Prostate gland (tissue), 2 donors: ENCODE measurements around the gene ATXN7. TPM values are rescaled to one million over a fixed set of nuclear protein-coding genes. Genes with fewer than 3 reads are reported as not detected.

Source experiments
- DNase-seq: peaks from one replicate; pipeline ENCODE4 v3.0.0-alpha.2; 2019; ENCODE audit warnings: low spot score
- H3K27ac ChIP-seq, 2 donors: fragments of 200-600 bp; sonication (generic); 2 replicates each; pipeline ENCODE4 v1.5.1; 2017 to 2019
- H3K27me3 ChIP-seq: fragments of 200-600 bp; sonication (generic); replicated peaks from 2 replicates; pipeline ENCODE4 v1.5.1; 2019; ENCODE audit not compliant: insufficient read depth
- H3K36me3 ChIP-seq, 2 donors: fragments of 200-600 bp; sonication (generic); 1 replicate in 1 of 2; 2 replicates in 1 of 2; pipeline versions ENCODE4 v1.5.1 to v1.8.1; 2017 to 2019
- H3K4me1 ChIP-seq: fragments of 200-600 bp; sonication (generic); replicated peaks from 2 replicates; pipeline ENCODE4 v1.5.1; 2019
- H3K4me3 ChIP-seq, 2 donors: fragments of 200-600 bp; sonication (generic); 2 replicates each; pipeline ENCODE4 v1.5.1; 2017 to 2019
- H3K9me3 ChIP-seq: fragments of 200-600 bp; sonication (generic); 2 replicates; pipeline ENCODE4 v1.5.1; 2017
- POLR2A ChIP-seq: fragments of 450-650 bp; IDR thresholded peaks from one replicate; pipeline ENCODE4 v1.6.1; 2016; ENCODE audit warnings: antibody characterized with exemption, mild to moderate bottlenecking
- POLR2AphosphoS5 ChIP-seq: sonication (generic); formaldehyde crosslinking; IDR thresholded peaks from one replicate; pipeline ENCODE4 v1.6.1; 2017; ENCODE audit warnings: antibody characterized with exemption
- WGBS: methylation state at CpG from one replicate; pipeline ENCODE4 v1.1.5; 2018; 5-methylcytosine and 5-hydroxymethylcytosine counted together
- intact Hi-C: fragments of 100-400 bp; cut with DNase I; formaldehyde crosslinking; loops from one replicate; pipeline ENCODE4 v1.14.2; 2022
- total RNA-seq, 2 donors: library from RNA; depleted of rRNA; stranded (reverse); fragments of >200 nt; gene quantifications; one replicate each; pipeline ENCODE4 v1.1.0, GENCODE V29; 2016
- TF ChIP-seq, protein P1 (sequence below), 4 experiments: fragments of 200-600 bp in 2 of 4; fragments of 450-650 bp in 2 of 4; sonication (generic) in 2 of 4; IDR thresholded peaks; 1 replicate in 3 of 4; 2 replicates in 1 of 4; pipeline ENCODE4 v1.5.1; 2016 to 2019; ENCODE audit warnings: antibody characterized with exemption in 4 of 4, mild to moderate bottlenecking in 2 of 4, moderate library complexity in 2 of 4

The ATXN7 gene
- total RNA-seq, 2 donors from 2014 or later: 18.0 to 30.8 TPM

DNA sequence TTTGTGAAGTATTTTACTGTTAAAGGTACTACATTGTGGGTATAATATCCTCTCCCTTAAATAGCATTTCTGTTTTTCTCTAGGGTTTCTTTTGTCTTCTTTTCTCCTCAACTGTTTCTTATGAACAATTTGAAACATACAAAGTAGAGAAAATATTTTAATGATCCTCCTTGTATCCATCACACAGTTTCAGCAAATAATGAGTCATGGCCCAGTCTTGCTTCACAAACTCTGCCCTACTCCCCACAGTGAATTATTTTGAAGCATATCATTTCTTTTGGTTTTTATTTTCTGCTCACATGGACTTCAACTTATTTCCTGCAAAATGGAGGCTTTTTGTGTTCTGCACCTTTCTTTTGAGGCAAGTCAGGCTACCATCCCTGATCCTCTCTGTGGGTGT is 54.7 kb downstream of the ATXN7 start:
- intact Hi-C loops: no loop called here
- TF ChIP-seq, protein P1, sequence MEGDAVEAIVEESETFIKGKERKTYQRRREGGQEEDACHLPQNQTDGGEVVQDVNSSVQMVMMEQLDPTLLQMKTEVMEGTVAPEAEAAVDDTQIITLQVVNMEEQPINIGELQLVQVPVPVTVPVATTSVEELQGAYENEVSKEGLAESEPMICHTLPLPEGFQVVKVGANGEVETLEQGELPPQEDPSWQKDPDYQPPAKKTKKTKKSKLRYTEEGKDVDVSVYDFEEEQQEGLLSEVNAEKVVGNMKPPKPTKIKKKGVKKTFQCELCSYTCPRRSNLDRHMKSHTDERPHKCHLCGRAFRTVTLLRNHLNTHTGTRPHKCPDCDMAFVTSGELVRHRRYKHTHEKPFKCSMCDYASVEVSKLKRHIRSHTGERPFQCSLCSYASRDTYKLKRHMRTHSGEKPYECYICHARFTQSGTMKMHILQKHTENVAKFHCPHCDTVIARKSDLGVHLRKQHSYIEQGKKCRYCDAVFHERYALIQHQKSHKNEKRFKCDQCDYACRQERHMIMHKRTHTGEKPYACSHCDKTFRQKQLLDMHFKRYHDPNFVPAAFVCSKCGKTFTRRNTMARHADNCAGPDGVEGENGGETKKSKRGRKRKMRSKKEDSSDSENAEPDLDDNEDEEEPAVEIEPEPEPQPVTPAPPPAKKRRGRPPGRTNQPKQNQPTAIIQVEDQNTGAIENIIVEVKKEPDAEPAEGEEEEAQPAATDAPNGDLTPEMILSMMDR (IDR thresholded peaks at IDR 0.05): no peak
- TF ChIP-seq POLR2A: no peak
- no peak for TF ChIP-seq POLR2AphosphoS5
- H3K27me3 ChIP-seq: no peaks in the 10 kb centered on the region
- DNase-seq: no peak
- H3K27ac ChIP-seq: no peak overlapping the region
- H3K36me3 ChIP-seq: no peaks in the 10 kb centered on the region
- no peak overlapping the region for H3K4me3 ChIP-seq
- H3K4me1 ChIP-seq: peaks cover 1% of the 10 kb centered on the region
- H3K9me3 ChIP-seq: no peaks in the 10 kb centered on the region

DNA sequence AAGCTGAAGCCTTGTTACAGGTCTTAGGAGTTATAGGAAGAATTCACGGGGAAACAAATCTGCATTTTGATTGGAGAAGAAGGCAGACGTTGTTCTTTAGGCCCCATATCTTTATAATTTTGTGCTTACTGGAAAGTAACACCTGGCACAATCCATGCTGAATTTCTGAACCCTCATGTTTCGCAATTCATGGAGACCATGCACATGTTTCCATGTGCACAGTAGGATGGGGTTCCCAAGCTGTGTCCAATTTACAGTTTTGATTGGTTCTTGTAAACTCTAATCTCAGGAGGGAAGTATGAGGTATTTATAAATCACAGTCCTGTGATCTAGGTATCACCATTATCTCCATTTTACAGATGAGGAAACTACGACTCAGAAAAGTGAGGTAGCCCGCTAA is 56.3 kb downstream of the ATXN7 start:
- Histone ChIP-seq H3K36me3 (no peaks in the 10 kb centered on the region), H3K4me3 (no peak overlapping the region), H3K4me1 (no peaks in the 10 kb centered on the region), H3K27me3 (no peaks in the 10 kb centered on the region), H3K9me3 (no peaks in the 10 kb centered on the region), H3K27ac (no peak overlapping the region)
- TF ChIP-seq, protein P1 (IDR thresholded peaks at IDR 0.05): no peak
- TF ChIP-seq POLR2AphosphoS5: no peak
- TF ChIP-seq POLR2A: no peak
- no peak for DNase-seq
- intact Hi-C loops: no loop called here
- 92% methylated on average over 5 of the region's 5 CpGs for WGBS

DNA sequence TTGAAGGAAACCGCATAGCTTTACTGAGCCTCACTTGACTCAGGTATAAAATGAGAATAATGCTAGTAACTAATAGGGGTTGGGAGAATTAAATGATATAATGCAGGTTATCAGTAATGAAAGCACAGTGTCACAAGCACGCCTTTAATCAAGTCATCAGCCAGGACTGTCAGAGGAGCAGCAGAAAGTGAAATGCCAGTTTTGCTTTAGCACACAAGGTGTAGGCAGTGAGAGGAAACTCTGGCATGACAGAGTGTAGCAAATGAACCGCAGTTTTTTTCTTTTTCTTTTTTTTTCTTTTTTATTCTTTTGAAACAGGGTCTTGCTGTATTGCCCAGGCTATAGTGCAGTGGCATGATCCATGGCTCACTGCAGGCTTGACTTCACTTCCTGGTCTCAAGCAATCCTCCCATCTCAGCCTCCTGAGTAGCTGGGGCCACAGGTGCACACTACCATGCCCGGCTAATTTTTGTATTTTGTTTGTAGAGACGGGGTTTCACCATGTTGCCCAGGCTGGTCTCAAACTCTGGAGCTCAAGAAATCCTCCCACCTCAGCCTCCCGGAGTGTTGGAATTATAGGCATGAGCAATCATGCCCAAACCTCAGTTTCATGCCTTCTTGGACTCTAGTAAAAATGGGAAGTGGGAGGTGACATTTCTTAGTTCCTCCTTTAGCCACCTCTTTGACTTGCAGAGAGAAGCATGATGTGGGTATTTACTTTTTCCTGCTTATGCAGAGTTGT is 58.2 kb downstream of the ATXN7 start:
- no peaks in the 10 kb centered on the region for H3K9me3 ChIP-seq
- H3K4me3 ChIP-seq: no peak overlapping the region
- H3K27me3 ChIP-seq: no peaks in the 10 kb centered on the region
- no peaks in the 10 kb centered on the region for H3K36me3 ChIP-seq
- H3K27ac ChIP-seq: no peak overlapping the region
- DNase-seq: no peak
- WGBS: 89% methylated on average over 6 of the region's 6 CpGs
- intact Hi-C loops: no loop called here
- no peak for TF ChIP-seq POLR2AphosphoS5
- no peak for TF ChIP-seq POLR2A
- TF ChIP-seq, protein P1 (IDR thresholded peaks at IDR 0.05): no peak
- no peaks in the 10 kb centered on the region for H3K4me1 ChIP-seq

DNA sequence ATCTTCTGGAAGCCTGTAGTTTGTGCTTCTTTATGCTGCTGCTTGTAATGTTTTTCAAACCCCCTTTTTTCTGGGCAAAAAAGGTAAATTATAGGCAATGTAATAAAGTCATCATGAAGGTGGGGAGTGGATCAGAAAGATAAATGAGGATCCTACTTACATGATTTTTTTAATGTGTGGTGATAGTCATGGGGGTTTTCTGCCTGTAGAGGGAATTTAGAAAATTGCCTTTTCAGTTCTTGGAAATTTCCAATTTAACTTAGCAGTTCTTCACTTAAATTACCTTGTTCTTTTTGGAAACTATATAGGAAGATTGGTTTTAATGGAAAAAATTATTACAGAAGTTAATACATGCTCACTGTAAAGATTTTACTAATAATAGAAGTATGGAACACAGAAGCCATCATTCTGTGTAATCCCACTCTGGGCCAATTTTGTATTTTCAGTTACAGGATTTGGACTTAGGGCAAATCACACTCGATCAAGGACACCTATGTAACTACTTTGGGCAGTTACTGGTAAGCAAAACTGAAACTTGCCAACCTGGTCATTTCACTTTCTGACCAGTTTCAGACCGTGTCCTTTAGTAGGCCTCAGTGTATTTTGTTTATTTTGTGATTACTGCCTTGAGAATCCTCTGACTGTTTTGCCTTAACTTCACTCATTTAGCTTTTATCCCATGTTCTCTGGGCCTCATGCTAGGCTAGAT is 59.0 kb downstream of the ATXN7 start:
- WGBS: 83% methylated on average over 2 of the region's 2 CpGs
- TF ChIP-seq POLR2A: no peak
- no peaks in the 10 kb centered on the region for H3K9me3 ChIP-seq
- no peaks in the 10 kb centered on the region for H3K4me1 ChIP-seq
- no peaks in the 10 kb centered on the region for H3K36me3 ChIP-seq
- H3K27ac ChIP-seq: no peak overlapping the region
- intact Hi-C loops: no loop called here
- H3K4me3 ChIP-seq: no peak overlapping the region
- no peak for DNase-seq
- H3K27me3 ChIP-seq: no peaks in the 10 kb centered on the region

DNA sequence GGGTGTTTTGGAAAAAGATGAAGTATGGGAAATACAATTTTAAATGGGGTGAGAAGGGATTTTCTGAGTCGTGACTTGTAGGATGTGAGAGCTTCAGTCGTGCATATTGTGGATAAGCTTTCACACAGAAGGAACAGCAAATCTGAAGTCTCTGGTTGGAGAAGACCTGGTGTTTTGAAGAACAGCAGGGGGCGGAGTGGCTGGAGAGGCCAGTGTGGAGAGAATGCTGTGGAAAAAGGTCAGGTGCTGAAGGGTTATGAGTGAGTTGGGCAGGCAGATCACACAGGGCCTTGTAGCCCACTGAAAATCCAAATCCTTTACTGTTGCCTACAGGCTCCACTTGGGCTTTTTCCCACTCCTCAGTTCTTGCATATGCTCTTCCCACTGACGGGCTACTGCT is 62.6 kb downstream of the ATXN7 start:
- Histone ChIP-seq H3K27me3 (no peaks in the 10 kb centered on the region), H3K4me3 (no peak overlapping the region), H3K4me1 (no peaks in the 10 kb centered on the region), H3K36me3 (no peaks in the 10 kb centered on the region), H3K27ac (no peak overlapping the region), H3K9me3 (no peaks in the 10 kb centered on the region)
- TF ChIP-seq, protein P1 (IDR thresholded peaks at IDR 0.05): no peak
- TF ChIP-seq POLR2AphosphoS5 (no peak), POLR2A (no peak)
- intact Hi-C loops: no loop called here
- no peak for DNase-seq
- WGBS: 98% methylated on average over 4 of the region's 4 CpGs
